ENCODE measurements around the gene HRAS.
"Not testable (repeated sequence)": the region's sequence is repeated elsewhere in the genome, so short reads cannot be mapped to it uniquely, and the experiment has no call there.

Gene HRAS

DNA sequence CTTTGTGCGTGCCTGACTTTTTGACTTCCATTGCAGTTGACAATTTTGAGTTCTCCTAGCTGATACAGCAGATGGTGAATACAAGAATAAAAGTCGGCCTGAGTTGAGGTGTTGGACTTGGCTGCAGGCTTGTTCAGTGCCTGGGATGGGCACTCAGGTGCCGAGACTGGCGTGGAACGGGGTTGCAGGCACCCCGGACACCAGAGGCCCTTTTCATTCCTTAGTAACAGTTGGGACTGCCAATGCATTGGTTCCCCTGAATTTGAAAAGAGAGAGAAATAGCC lies 42.2 kb upstream of the HRAS start:
- TF ChIP-seq, protein P1, sequence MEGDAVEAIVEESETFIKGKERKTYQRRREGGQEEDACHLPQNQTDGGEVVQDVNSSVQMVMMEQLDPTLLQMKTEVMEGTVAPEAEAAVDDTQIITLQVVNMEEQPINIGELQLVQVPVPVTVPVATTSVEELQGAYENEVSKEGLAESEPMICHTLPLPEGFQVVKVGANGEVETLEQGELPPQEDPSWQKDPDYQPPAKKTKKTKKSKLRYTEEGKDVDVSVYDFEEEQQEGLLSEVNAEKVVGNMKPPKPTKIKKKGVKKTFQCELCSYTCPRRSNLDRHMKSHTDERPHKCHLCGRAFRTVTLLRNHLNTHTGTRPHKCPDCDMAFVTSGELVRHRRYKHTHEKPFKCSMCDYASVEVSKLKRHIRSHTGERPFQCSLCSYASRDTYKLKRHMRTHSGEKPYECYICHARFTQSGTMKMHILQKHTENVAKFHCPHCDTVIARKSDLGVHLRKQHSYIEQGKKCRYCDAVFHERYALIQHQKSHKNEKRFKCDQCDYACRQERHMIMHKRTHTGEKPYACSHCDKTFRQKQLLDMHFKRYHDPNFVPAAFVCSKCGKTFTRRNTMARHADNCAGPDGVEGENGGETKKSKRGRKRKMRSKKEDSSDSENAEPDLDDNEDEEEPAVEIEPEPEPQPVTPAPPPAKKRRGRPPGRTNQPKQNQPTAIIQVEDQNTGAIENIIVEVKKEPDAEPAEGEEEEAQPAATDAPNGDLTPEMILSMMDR (IDR thresholded peaks at IDR 0.05; ENCODE audit: low read depth, low read length), result no peak
- peak overlapping the region; percentile 96 for H3K4me3 ChIP-seq (ENCODE audit: low read depth, low read length)

DNA sequence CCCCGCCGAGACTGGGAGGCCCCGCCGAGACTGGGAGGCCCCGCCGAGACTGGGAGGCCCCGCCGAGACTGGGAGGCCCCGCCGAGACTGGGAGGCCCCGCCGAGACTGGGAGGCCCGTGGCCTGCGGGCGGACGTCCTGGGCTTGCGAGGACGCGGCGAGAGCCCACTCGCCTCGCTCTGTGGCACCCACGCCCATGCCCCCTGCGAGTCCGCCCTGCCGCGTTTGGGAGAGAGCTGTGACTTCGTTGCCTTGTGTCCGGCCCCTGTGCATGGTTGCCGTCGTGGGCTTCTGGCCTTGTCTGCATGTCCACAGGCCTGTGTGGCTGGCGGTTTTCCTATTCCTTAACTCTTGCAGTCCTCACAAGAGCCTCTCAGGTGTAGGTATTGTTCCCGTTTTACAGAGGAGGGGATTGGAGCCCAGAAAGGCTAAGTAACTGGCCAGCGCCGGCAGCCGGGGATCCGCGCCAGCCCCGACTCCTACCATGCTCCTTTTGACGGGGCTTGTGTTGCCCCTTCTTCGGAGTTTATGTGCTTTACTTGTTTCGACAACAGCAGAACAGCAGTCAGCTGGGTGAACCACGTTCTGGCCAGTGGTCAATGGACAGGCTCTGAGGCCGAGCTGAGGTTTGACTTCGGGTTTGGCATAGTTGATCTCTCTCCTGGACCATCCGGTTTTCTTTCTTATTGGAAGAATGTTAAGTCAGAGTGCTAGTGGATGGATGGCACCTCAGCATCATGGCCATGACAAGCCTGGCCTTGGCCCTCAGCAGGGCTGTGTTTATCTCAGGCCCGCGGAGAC lies 41.6 kb upstream of the HRAS start:
- peak overlapping the region; percentile 96 for H3K4me3 ChIP-seq (ENCODE audit: low read depth, low read length)
- TF ChIP-seq, protein P1 (IDR thresholded peaks at IDR 0.05; ENCODE audit: low read depth, low read length), result no peak

DNA sequence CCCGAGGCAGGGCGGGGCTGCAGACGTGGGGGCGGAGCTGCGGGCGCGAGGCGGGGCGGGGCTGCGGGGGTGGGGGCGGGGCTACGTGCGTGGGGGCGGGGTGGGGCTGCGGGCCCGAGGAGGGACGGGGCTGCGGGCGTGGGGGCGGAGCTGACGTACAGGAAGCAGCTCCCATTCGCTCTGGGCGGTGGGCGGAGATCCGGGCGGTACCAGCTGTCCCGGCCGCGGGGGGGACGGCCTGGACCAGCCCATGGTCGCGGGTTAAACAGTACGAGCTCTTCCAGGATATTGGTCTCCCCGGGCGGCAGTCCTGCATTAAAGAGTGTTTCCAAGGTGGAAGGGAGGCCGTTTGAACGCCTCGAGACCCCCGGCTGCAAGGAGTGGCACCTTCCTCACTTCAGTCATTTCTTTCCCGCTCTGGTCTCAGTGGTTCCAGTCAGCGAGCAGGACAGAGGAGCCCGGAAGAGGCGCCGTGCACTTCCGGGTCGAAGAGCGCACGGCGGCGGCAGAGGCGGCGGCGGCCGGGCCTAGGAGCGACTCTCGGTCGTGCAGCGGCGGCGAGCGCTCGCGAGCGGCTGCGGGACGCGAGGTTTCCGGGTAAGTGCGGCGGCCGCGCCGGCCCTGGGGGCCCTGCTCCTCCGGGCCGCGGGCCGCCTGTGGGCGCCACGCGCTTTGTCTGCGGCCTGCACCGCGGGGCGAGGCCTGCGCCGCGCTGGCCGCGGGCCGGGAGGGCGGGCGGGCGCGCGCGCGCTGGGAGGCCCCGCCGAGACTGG lies 40.8 kb upstream of the HRAS start, which contains the start of gene PHRF1:
Gene PHRF1, plus strand, starts transcription at position 475 of the 773 bp plus-strand sequence. CDS start 5,043 bp downstream, outside the sequence.
- H3K4me3 ChIP-seq (ENCODE audit: low read depth, low read length), result peak within 1 kb of the TSS; percentile 96
- TF ChIP-seq, protein P1 (IDR thresholded peaks at IDR 0.05; ENCODE audit: low read depth, low read length), result no peak

DNA sequence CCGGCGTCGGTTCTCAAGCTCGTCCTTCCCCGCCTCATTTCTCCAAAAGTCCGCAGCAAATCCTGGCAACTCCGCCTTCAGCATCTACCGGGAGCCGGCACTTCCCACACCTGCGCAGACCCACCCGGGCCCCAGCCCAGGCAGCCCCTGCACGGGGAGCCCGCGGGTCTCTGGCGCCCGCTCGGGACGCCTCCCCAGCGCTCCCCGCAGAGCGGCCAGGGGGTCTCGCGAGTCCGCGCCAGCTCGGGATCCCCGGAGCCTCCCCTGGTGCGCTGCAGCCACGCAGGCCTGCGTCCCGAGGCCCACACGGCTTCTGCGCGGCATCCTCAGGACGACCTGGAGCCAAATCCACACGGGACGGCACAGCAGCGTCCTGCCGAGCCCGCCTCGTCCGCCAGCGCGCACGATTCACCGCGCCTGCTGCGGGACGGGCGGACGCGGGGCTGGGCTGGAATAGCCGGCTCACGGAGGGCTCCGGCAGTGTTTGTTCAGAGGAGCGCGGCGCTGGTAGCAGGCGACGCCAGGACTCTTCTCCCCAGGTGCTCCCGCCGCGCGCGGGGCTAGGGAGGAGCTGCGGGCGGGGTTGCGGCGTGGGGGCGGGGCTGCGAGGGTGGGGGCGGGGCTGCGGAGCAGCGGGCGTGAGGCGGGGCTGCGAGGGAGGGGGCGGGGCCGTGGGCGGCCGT lies 40.1 kb upstream of the HRAS start:
- peak overlapping the region; percentile 70 for H3K4me3 ChIP-seq (ENCODE audit: low read depth, low read length)

DNA sequence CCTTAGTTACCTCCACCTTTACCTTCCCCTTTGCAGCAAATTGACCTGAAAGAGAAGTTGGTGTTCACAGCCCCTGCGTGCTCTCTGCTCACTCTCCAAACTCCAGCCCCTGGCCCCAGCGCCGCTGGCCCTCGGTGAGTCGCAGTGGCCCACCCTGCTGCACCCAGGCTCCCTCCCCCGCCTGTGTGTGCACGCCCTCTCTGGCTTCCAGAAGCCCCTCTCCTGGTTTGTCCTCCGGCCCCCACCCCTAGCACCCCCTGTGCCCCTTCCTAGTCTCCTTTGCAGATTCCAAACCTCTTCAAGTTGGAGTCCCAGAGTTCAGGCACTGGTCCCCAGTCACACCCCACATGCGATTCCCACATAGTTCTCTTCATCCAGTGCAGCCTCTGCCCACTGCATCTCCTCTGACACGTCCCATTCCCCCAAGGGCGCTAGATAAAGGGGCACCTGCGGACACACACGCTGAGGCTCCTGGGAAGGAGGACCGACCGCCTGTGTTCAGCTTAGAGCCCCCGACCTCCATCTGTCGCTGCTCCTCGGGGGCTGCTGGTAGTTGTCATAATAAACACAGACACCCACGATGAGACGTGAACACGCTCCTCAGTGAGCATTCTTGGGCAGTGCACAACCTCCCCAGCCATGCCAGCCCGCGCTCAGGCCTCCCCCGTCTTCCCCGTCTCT lies 39.4 kb upstream of the HRAS start:
- peak overlapping the region; percentile 70 for H3K4me3 ChIP-seq (ENCODE audit: low read depth, low read length)
- TF ChIP-seq, protein P1 (IDR thresholded peaks at IDR 0.05; ENCODE audit: low read depth, low read length), result no peak

More for the DNA sequence above, 40.1 kb upstream of the HRAS start:
- TF ChIP-seq, protein P1 (IDR thresholded peaks at IDR 0.05; ENCODE audit: low read depth, low read length), result no peak

DNA sequence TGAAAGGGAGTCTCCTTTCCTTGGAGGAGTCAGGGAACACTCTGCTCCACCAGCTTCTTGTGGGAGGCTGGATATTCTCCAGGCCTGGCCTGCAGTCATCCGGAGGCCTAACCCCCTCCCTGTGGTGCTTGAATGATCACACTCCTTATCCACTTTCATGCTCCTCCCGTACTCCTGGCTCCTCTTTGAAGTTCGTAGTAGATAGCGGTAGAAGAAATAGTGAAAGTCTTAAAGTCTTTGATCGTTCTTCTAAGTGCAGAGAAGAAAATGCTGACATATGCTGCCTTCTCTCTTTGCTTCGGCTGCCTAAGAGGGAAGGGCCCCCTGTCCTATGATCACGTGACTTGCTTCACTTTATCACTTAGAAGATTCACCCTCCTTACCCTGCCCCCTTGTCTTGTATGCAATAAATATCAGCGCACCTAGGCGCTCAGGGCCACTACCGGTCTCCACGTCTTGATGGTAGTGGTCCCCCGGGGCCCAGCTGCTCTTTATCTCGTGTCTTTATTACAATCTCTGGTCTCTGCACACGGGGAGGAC lies 38.7 kb upstream of the HRAS start:
- not testable (repeated sequence) for H3K4me3 ChIP-seq (ENCODE audit: low read depth, low read length)

DNA sequence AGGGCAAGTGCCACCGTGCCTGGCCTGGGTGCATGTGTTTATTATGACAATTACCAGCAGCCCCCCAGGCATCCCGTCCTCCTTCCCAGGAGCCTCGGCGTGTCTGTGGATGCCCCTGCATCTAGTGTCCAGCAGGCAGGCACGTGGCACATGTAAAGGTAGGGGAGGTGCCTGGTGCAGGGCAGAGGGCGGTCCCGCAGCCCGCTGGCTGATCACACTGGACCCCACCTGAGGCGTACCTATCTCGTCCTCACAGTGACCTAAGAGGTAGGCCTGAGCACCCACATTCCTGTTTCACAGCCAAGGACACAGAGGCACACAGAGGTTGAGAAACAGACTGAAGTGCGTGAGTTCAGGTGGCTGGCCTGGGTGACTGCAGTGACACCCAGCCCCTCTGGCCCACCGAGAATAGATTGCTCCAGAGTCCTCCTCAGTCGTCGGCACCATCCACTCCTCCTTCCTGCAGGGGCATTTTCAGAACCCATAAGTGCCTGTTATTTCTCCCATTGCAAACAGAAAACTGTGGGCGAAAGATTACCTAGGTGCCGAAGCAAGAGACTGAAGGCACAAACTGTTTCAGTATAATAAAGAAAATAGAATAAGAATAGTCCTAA lies 37.9 kb upstream of the HRAS start:
- TF ChIP-seq, protein P1 (IDR thresholded peaks at IDR 0.05; ENCODE audit: low read depth, low read length), result no peak
- no peak overlapping the region for H3K4me3 ChIP-seq (ENCODE audit: low read depth, low read length)

All from WI38 (cell line).